Choroid plexus epithelial cell (primary cell): ENCODE results near the gene ERBIN.
"Not testable (repeated sequence)": the region's sequence is repeated elsewhere in the genome, so short reads cannot be mapped to it uniquely, and the experiment has no call there.

Experiments
- DNase-seq: peaks from one replicate; pipeline ENCODE4 v3.0.0-alpha.2; 2010; ENCODE audit warnings: low read depth
- H3K4me3 ChIP-seq: 2 replicates; pipeline ENCODE4 v1.5.1; 2011; ENCODE audit warnings: low read depth, mild to moderate bottlenecking, control low read depth, low read length, moderate library complexity
- TF ChIP-seq, protein P1 (sequence below): conservative IDR thresholded peaks from 2 replicates; pipeline ENCODE4 v1.5.1; 2011; ENCODE audit warnings: low read depth, mild to moderate bottlenecking, control low read depth, inconsistent platforms, low read length, moderate library complexity

ERBIN gene

DNA sequence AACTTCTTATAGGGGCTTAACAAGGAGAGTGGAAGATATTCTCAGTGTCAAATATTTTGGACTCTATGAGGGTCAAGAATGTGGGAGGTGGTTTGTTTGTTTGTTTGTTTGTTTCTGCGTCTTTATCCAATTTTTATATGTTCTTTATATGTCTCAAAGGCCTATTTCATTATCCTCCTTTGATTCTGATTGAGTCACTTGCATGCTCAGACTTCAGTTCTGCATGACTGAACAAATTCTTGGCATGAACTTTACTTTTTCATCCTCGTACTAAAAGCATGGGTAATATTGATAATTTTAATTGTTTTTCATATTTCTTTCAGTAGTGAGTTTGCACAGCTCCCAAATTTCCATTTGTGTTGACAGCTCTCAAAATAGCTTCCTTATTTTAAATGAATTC is 19.2 kb upstream of the ERBIN start:
- TF ChIP-seq, protein P1, sequence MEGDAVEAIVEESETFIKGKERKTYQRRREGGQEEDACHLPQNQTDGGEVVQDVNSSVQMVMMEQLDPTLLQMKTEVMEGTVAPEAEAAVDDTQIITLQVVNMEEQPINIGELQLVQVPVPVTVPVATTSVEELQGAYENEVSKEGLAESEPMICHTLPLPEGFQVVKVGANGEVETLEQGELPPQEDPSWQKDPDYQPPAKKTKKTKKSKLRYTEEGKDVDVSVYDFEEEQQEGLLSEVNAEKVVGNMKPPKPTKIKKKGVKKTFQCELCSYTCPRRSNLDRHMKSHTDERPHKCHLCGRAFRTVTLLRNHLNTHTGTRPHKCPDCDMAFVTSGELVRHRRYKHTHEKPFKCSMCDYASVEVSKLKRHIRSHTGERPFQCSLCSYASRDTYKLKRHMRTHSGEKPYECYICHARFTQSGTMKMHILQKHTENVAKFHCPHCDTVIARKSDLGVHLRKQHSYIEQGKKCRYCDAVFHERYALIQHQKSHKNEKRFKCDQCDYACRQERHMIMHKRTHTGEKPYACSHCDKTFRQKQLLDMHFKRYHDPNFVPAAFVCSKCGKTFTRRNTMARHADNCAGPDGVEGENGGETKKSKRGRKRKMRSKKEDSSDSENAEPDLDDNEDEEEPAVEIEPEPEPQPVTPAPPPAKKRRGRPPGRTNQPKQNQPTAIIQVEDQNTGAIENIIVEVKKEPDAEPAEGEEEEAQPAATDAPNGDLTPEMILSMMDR: no peak
- DNase-seq: peak; percentile 23

DNA sequence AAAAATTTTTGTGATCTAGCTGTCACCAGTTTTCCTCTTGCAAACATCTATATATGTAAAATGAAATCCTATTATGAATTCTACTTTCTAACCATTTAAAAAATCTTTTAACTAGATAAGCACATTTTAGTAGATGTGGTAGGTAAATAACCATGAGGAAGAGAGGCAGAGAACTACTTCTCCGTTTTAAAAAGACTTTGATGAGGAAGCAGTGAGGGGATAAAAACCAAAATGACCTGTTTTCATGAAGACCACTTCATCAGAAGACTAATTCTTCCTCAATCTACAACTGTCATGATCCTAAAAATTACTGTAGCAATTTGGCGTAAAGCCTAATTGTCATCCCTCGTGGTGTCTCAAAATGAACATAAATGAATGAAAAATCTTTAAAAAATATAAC is 15.7 kb upstream of the ERBIN start:
- H3K4me3 ChIP-seq: no peak overlapping the region
- TF ChIP-seq, protein P1: no peak
- DNase-seq: no peak

More for the DNA sequence above, 19.2 kb upstream of the ERBIN start:
- no peak overlapping the region for H3K4me3 ChIP-seq

DNA sequence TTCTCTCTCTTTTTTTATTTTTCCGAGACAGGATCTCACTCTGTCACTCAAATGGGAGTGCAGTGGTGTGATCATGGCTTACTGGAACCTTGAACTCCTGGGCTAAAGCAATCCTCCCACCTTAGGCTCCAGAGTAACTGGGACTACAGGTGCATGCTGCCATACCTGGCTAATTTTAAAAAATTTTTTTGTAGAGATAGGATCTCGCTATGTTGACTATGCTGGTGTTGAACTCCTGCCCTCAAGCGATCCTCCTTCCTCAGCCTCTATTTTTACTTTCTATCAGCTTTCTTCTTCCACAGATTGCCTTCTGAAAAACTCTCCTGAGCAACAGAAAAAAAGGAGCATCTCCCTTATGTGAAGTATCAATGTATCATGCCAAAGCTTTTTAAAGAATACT is 14.1 kb upstream of the ERBIN start:
- no peak for DNase-seq
- TF ChIP-seq, protein P1: no peak

DNA sequence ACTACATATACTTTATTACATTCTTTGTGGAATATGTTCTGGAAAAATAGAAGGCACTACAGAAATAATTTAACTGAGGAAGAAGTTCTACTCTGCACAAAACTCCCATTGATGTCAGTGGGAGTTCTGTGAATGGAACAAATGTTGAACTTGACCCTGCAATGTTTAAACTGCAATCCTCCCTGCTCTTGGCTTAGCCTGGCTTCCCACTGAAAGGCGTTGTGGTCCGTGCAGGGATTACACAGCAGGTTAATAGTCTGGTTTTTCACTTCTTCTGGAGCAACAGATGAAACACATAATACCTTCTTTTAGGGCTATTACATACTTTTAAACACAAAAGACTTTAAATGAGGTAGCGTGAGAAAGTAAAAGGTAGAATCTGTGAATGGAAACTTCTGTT is 12.9 kb upstream of the ERBIN start:
- peak; percentile 71 for DNase-seq
- no peak overlapping the region for H3K4me3 ChIP-seq
- TF ChIP-seq, protein P1: peak; percentile 37

More for the DNA sequence above, 14.1 kb upstream of the ERBIN start:
- no peak overlapping the region for H3K4me3 ChIP-seq

DNA sequence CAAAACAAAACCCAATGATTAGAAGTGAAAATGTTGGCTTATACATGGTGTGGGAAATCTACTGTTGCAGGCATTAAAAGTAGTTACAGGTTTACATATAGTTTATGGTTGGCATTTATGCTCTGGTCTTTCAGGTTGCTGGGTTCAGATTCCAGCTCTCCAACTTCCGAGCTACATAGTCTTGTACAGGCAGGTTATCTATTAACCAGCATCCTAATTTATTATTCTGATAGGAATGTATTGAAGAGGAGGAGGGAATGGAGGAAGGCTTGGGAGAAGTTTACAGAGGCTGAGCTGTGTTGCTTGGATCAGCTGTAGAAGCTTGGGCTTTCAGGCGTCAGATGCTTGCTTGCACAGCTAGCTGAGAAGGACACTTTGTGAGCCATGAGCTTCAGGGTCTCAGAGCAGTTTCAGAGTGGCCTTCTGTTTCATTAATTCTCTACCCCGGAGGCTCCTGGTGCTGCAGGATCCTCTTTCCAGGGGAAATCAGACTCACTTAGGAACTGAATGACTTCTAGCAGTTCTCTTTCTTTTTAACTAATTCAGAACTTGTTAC is 11.7 kb upstream of the ERBIN start:
- no peak for DNase-seq
- TF ChIP-seq, protein P1: no peak
- no peak overlapping the region for H3K4me3 ChIP-seq

DNA sequence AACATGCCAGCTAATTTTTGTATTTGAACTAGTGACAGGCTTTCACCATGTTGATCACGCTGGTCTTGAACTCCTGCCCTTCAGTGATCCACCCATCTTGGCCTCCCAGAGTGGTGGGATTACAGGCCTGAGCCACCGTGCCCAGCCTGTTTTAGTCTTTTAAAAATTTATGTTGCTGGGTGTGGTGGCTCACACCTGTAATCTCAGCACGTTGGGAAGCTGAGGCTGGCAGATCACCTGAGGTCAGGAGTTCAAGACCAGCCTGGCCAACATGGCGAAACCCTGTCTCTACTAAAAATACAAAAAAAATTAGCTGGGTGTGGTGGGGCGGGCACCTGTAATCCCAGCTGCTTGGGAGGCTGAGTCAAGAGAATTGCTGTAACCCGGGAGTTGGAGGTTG is 10.7 kb upstream of the ERBIN start:
- not testable (repeated sequence) for H3K4me3 ChIP-seq, DNase-seq

DNA sequence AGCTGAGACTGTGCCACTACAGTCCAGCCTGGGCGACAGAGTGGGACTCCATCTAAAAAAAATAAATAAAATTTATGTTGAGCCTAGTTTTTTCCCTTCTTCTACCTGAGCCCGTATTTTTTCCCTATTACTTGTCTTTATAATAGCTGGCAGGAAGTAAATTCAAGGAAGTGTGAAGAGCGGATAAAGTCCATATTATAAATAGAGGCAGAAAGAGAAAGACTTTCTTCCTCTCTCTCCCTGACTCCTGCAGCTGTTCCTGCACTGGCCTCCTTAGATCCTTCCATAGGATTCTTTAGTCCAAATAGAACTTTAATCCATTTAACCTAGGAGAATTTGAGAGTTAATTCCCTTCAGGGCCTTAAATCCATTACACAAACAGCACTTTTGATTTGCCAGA is 10.3 kb upstream of the ERBIN start:
- TF ChIP-seq, protein P1: no peak
- H3K4me3 ChIP-seq: no peak overlapping the region
- DNase-seq: no peak
